Ovary (tissue), 9 donors: Measurements from ENCODE around the gene SH3BGRL3. TPM values are rescaled to one million over a fixed set of nuclear protein-coding genes. Genes with fewer than 3 reads are reported as not detected.
A peak's percentile ranks its signal among the peaks of the same experiment; 100 is the strongest.

Experiments
- DNase-seq, 5 donors: peaks; one replicate each; pipeline ENCODE4 v3.0.0-alpha.2; 2019 to 2020
- H3K27ac ChIP-seq, 2 donors: fragments of 200-600 bp; one replicate each; pipeline versions ENCODE4 v1.5.1 to v1.8.0; 2019 to 2022
- H3K27me3 ChIP-seq: fragments of 200-600 bp; one replicate; pipeline ENCODE4 v1.8.0; 2022
- H3K36me3 ChIP-seq: fragments of 200-600 bp; sonication (generic); one replicate; pipeline ENCODE4 v1.5.1; 2019
- H3K4me1 ChIP-seq: one replicate; pipeline ENCODE4 v1.8.1; 2013; ENCODE audit warnings: mild to moderate bottlenecking, moderate library complexity; ENCODE audit not compliant: insufficient read depth
- H3K4me3 ChIP-seq: fragments of 200-600 bp; sonication (generic); one replicate; pipeline ENCODE4 v1.5.1; 2017
- H3K9me3 ChIP-seq, 2 donors: fragments of 200-600 bp in 1 of 2; sonication (generic) in 1 of 2; one replicate each; pipeline versions ENCODE4 v1.5.1 to v1.8.1; 2013 to 2019; ENCODE audit warnings: mild to moderate bottlenecking in 1 of 2, moderate library complexity in 1 of 2
- EP300 ChIP-seq: sonication (generic); formaldehyde crosslinking; IDR thresholded peaks from one replicate; pipeline ENCODE4 v1.6.1; 2017; ENCODE audit warnings: antibody characterized with exemption
- POLR2A ChIP-seq: fragments of 450-650 bp; IDR thresholded peaks from one replicate; pipeline ENCODE4 v1.6.1; 2017; ENCODE audit warnings: antibody characterized with exemption, mild to moderate bottlenecking, moderate library complexity
- WGBS, 3 donors: extraction: QIAGEN DNeasy Blood & Tissue Kit in 1 of 3; methylation state at CpG; one replicate each; pipeline versions ENCODE4 v1.1.5 to v1.1.7; 2013 to 2017; 5-methylcytosine and 5-hydroxymethylcytosine counted together
- intact Hi-C, 4 donors: fragments of 100-400 bp; cut with DNase I; formaldehyde crosslinking; loops; one replicate each; pipeline versions ENCODE4 v1.11.0 to v1.15.1; 2022 to 2023
- polyA plus RNA-seq, 2 donors: library from polyadenylated mRNA; stranded (reverse); fragments of 200-250 nt in 1 of 2; fragments of 350-450 nt in 1 of 2; fragmentation: Illumina TruSeq in 1 of 2; extraction: RNeasy Lipid Tissue Mini Kit (QIAGEN cat#74804) in 1 of 2; gene quantifications; one replicate each; pipeline ENCODE4 v1.2.3, GENCODE V29; 2013 to 2014
- total RNA-seq, 7 donors: library from RNA; depleted of rRNA in 2 of 7; stranded (reverse); fragments of >200 nt in 2 of 7; fragmentation: NEBNext Ultra II Directional in 3 of 7; extraction: Animal tissue kit (Norgen Biotek cat#: 25700) in 3 of 7; gene quantifications; one replicate each; pipeline versions ENCODE4 v1.1.0 to v1.2.4, GENCODE V29; 2016 to 2023
- TF ChIP-seq, protein P1 (sequence below), 3 donors: fragments of 450-650 bp in 2 of 3; fragments of 200-600 bp in 1 of 3; IDR thresholded peaks; one replicate each; pipeline versions ENCODE4 v1.5.1 to v1.8.0; 2016 to 2022; ENCODE audit warnings: antibody characterized with exemption in 3 of 3, mild to moderate bottlenecking in 1 of 3
- donor health status: DM: no; HTN: no; CAD: no; lungs with moderate emphysema.
- donor health status: DM: no; HTN: no; CAD: no.
- donor health status: Bipolar disorder and iron deficiency.
- donor health status: DM: yes; HTN: yes; CAD: no.
- donor health status: DM: no; HTN: no; CAD: no.
- donor health status: DM: yes; HTN: yes; CAD: no.

Gene SH3BGRL3
- total and polyA plus RNA-seq, 9 donors, result 18.6 to 242 (median 58.3) TPM

DNA sequence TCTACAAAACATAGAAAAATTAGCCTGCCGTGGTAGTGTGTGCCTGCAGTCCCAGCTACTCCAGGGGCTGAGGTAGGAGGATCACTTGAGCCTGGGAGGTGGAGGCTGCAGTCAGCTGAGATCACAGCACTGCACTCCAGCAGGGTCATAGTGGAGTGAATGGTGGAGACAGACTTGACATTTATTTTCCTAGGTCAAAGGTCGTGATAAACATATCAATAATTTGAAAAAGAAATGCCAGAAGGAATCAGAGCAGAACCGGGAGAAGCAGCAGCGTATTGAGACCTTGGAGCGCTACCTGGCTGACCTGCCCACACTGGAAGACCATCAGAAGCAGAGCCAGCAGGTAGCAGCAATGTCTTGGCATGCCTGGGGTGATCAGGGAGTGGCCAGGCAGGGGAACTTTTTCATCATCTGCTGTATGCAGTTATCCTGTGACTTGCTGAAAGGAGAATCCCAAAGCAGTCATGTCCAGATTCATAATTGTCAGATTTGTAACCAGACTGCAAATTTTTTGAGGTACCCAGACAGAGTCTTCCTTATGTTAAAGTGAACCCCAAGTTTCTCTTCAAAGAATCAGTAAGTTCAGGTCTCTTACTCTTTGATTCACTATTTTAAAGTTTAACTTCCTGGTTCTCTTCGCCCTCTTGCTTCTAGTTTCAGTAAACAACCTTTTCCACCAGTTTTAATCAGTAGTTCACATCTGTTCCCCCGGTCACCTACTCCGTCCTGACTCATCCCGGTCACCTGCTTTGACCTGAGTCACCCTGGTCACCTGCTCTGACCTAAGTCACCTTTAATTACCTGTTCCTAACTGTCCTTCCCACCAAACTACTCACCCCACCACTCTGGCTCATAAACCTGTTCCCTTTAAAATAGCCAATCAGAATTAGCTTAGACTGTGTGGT is 11.3 kb upstream of the SH3BGRL3 start:
- 94 to 96% (median 95%) methylated on average over 9 of the region's 9 CpGs for WGBS, 3 donors
- H3K27ac ChIP-seq, result no peak overlapping the region
- no peaks in the 10 kb centered on the region for H3K9me3 ChIP-seq
- H3K4me1 ChIP-seq, result no peaks in the 10 kb centered on the region
- TF ChIP-seq, protein P1, sequence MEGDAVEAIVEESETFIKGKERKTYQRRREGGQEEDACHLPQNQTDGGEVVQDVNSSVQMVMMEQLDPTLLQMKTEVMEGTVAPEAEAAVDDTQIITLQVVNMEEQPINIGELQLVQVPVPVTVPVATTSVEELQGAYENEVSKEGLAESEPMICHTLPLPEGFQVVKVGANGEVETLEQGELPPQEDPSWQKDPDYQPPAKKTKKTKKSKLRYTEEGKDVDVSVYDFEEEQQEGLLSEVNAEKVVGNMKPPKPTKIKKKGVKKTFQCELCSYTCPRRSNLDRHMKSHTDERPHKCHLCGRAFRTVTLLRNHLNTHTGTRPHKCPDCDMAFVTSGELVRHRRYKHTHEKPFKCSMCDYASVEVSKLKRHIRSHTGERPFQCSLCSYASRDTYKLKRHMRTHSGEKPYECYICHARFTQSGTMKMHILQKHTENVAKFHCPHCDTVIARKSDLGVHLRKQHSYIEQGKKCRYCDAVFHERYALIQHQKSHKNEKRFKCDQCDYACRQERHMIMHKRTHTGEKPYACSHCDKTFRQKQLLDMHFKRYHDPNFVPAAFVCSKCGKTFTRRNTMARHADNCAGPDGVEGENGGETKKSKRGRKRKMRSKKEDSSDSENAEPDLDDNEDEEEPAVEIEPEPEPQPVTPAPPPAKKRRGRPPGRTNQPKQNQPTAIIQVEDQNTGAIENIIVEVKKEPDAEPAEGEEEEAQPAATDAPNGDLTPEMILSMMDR (IDR thresholded peaks at IDR 0.05), result no peak
- TF ChIP-seq EP300 (no peak), POLR2A (no peak)
- H3K4me3 ChIP-seq, result no peak overlapping the region
- H3K27me3 ChIP-seq, result no peaks in the 10 kb centered on the region
- no peak for DNase-seq
- no peaks in the 10 kb centered on the region for H3K36me3 ChIP-seq
- intact Hi-C loops, result no loop called here

DNA sequence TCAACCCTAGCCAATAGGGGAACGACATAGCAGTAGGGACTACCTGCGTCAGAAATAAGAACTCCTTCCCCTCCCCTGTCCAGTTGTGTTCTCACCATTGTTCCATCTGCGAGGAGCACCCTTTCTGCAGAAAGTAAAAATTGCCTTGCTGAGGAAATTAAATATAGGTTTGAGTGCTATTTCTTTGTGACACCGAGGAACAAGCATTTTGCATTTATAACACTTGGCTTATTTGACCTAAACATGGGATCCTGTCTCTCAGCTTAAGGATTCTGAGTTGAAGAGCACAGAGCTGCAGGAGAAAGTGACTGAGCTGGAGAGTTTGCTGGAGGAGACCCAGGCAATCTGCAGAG is 10.7 kb upstream of the SH3BGRL3 start:
- intact Hi-C loops, result no loop called here

DNA sequence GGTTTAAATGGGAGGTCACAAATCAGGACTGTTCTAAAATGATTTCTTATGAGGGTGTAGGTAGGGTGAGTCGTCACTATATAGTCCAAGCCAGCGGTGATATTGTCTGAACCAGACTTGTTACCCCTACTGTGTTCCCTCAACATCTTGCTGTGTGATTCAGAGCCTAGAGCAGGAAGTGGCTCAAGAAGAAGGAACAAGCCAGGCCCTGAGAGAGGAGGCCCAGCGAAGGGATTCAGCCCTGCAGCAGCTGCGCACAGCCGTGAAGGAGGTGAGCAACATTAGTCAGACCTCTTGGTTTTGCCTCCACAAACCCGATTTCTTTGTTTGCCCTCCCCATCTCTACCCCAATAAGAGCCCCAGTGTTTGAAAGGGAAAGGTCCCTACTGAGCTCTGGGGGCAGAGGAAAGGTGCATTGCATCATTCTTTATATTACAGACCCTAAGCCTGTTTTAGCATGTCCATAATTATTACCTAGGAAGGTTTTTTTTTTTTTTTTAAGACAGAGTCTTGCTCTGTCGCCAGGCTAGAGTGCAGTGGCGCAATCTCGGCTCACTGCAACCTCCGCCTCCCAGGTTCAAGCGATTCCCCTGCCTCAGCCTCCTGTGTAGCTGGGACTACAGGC is 5.0 kb upstream of the SH3BGRL3 start:
- no peak for TF ChIP-seq EP300
- TF ChIP-seq, protein P1 (IDR thresholded peaks at IDR 0.05), result no peak
- TF ChIP-seq POLR2A, result no peak
- H3K36me3 ChIP-seq, result no peaks in the 10 kb centered on the region
- H3K27me3 ChIP-seq, result no peaks in the 10 kb centered on the region
- H3K27ac ChIP-seq, result no peak overlapping the region
- H3K4me3 ChIP-seq, result no peak overlapping the region
- H3K9me3 ChIP-seq, result no peaks in the 10 kb centered on the region
- WGBS, 3 donors, result 88 to 90% (median 89%) methylated on average over 11 of the region's 11 CpGs
- no peak for DNase-seq
- H3K4me1 ChIP-seq, result peaks cover 6% of the 10 kb centered on the region
- intact Hi-C loops, result loop anchor here in 1 of 4 donors (1.0 kb wide), 1 partner anchor 45 kb away; no protein-coding TSS in a partner anchor

More for the DNA sequence above, 10.7 kb upstream of the SH3BGRL3 start:
- Histone ChIP-seq H3K27ac (no peak overlapping the region), H3K4me3 (no peak overlapping the region), H3K27me3 (no peaks in the 10 kb centered on the region), H3K36me3 (no peaks in the 10 kb centered on the region), H3K4me1 (no peaks in the 10 kb centered on the region), H3K9me3 (no peaks in the 10 kb centered on the region)
- no peak for DNase-seq
- WGBS, 3 donors, result 95 to 97% (median 95%) methylated on average over 4 of the region's 4 CpGs
- TF ChIP-seq, protein P1 (IDR thresholded peaks at IDR 0.05), result no peak
- TF ChIP-seq EP300 (no peak), POLR2A (no peak)

DNA sequence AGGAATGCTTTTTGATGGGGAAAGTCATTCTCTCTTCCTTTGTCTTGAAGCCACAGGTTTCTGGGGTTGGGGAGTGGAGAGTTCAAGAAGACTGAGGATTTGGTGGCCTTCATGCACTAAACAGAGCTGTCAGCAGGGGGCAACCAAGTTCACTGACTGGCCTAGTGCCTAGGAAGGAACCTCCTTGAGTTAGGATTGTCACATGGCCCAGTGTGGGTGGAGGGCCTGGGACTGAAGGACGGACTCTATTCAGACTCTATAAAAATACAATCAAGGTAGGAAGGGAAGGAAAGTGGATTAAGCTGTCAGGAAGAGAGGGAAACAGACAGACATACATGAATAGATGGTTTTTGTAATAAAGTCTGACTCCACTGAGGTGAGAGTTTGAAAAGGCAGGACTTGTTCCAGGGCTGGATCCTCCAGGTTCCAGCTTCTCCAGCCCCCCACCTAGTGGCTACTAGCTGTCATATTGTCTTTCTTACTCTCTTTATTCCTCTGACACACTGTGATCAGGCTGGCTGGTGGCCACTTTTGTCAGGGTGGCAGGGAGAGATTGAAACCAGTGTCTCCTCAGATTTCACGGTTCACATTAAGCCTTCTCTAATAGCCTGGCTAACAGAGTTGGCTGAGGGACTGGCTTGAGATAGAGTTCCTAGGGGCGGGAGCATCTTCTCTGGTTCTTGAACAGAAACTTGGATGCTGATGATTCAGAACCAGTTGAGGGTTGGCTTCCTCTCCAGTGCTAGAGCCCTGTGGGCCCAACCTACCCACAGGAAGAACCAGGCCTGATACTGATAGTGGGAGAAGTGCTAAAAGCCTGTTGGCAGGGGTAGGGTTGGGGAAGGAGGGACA is 4.1 kb upstream of the SH3BGRL3 start:
- no peaks in the 10 kb centered on the region for H3K36me3 ChIP-seq
- 13 to 28% (median 25%) methylated on average over 3 of the region's 3 CpGs for WGBS, 3 donors
- peak overlapping the region in 1 of 2 donors; percentile 47 for H3K27ac ChIP-seq
- H3K4me3 ChIP-seq, result no peak overlapping the region
- intact Hi-C loops, result loop anchor here in 1 of 4 donors (1.0 kb wide), 1 partner anchor 44 kb away; no protein-coding TSS in a partner anchor
- H3K9me3 ChIP-seq, result no peaks in the 10 kb centered on the region
- TF ChIP-seq, protein P1 (IDR thresholded peaks at IDR 0.05), result peak; percentile 52 to 72 (median 70)
- TF ChIP-seq POLR2A, result no peak
- DNase-seq, result peak; percentile 71 to 85 (median 78)
- peaks cover 6% of the 10 kb centered on the region for H3K4me1 ChIP-seq
- no peaks in the 10 kb centered on the region for H3K27me3 ChIP-seq
